Fibroblast of mammary gland (primary cell): ENCODE measurements around the gene LCN2.

ENCODE experiments used
- DNase-seq: peaks from one replicate; pipeline ENCODE4 v3.0.0-alpha.2; 2010; ENCODE audit warnings: low read depth
- H3K4me3 ChIP-seq: 2 replicates; pipeline ENCODE4 v1.5.1; 2011; ENCODE audit warnings: low read depth, mild to moderate bottlenecking, low read length, moderate library complexity; ENCODE audit not compliant: control insufficient read depth
- CTCF ChIP-seq: conservative IDR thresholded peaks from 2 replicates; pipeline ENCODE4 v1.5.1; 2011; ENCODE audit warnings: low read depth, low read length, inconsistent platforms; ENCODE audit not compliant: control insufficient read depth, insufficient read depth

LCN2 gene

DNA sequence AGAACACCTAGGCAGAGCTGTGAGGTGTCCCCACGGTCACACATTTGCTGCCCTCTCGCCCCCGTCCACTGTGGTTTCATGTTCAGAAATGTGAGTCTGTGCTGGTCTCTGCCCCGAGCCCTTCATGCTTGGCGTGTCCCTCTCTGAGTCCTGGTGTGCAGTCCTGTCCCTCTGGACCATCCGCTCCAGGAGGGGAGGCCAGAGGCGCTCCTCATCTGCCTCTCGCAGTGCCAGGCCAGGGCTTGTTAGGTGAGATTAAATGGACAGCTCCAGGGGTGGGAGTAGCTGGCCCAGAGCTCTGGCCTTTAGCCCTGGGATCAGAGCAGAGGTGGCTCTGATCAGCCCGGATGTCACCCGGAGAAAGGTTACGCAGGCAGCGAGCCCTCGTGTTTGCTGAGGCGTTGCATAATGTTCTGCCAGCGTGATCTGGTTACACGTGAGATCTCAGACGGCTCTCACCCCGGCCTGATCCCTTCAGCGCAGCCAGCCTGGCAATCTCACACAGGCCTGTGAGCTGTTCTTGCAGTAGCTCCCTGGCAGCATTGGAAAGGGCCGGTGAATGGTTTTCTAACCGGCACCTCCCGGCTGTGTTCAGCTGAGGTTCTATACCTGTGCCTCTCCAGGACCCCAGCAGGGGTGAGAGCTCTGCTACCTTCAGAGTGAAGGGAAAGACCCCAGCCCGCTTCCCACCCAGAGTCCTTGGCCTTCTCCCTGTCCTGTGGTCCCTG, 46.2 kb upstream of the LCN2 start:
- DNase-seq: no peak
- no peak overlapping the region for H3K4me3 ChIP-seq
- TF ChIP-seq CTCF: no peak

DNA sequence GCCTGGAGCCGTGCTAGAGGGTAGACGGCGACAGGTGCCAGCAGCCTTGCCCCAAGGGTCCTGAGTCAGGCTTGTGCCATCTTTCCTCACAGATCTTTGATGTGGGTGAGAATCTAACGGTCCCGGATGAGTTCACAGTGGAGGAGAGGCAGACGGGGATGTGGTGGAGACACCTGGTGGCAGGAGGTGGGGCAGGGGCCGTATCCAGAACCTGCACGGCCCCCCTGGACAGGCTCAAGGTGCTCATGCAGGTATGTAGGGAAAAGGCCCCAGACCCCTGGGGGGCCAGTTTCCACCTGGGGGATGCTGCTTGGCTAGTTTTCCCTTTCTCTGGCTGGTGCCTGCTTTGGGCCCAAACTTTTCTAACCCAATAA, 45.7 kb upstream of the LCN2 start:
- DNase-seq: no peak
- H3K4me3 ChIP-seq: no peak overlapping the region
- no peak for TF ChIP-seq CTCF

DNA sequence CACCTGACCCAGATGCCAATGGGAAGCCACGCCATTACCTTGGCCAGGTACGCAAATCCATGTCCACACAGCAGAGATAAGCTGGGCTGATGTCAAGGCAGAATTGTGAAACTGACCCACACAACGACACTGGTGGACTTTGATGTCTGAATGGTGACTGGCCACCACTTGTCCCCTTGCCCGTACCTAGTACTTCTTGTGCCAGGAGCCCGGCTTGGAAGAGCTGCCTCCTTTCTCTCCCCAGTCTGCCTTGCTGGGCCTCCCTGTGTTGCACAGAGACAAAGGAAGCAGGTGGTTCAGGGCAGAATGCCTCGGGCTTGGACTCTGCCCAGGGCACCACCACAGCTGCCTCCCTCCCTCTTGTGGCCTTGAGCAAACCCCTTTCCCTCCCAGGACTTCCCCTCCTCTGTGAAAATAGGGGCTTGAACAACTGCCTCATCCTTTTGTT, 45.1 kb upstream of the LCN2 start:
- no peak for TF ChIP-seq CTCF
- no peak overlapping the region for H3K4me3 ChIP-seq
- DNase-seq: no peak

DNA sequence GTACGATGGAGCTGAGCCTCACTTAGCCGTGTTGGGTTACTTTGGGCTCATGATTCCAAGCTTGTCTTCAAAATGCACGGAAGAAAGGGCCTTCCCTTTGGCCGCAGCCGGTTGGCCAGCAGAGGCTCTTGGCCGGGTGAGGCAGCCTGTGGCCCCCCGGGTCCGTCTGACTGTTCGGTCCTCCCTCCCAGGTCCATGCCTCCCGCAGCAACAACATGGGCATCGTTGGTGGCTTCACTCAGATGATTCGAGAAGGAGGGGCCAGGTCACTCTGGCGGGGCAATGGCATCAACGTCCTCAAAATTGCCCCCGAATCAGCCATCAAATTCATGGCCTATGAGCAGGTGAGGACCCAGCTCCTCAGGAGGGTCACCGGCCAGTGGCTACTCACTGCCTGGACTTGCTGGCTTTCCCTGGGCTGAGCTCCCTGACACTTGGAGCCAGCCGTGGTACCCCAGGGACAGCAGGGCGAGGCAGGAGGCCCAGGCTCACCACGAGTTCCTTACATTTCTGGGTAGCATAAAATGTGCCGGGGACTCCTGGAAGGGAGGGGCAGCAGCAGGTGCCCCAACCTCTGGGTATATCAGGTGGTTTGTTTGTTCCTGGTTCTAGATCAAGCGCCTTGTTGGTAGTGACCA, 43.6 kb upstream of the LCN2 start:
- H3K4me3 ChIP-seq: no peak overlapping the region

GRCh38 chr9:128106181-128106939, 42.9 kb upstream of the LCN2 start:
- no peak for TF ChIP-seq CTCF
- no peak for DNase-seq
- no peak overlapping the region for H3K4me3 ChIP-seq

More for the DNA sequence above, 43.6 kb upstream of the LCN2 start:
- DNase-seq: no peak
- no peak for TF ChIP-seq CTCF

DNA sequence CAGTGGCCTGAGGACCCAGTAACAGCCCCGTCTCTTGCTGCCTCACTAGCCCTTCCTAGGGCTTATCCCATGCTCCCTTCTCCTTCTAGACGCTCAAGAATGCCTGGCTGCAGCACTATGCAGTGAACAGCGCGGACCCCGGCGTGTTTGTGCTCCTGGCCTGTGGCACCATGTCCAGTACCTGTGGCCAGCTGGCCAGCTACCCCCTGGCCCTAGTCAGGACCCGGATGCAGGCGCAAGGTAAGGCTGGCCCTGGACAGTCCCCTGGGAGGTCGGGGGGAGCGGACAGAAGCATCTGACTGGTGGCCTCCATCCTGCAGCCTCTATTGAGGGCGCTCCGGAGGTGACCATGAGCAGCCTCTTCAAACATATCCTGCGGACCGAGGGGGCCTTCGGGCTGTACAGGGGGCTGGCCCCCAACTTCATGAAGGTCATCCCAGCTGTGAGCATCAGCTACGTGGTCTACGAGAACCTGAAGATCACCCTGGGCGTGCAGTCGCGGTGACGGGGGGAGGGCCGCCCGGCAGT, 42.2 kb upstream of the LCN2 start:
- no peak for DNase-seq
- no peak overlapping the region for H3K4me3 ChIP-seq
- TF ChIP-seq CTCF: no peak
